Astrocyte (in vitro differentiated cells and primary cell): ENCODE measurements around the gene PRMT9. TPM values are rescaled to one million over a fixed set of nuclear protein-coding genes. Genes with fewer than 3 reads are reported as not detected.

Experiments
- DNase-seq: peaks from one replicate; pipeline ENCODE4 v3.0.0-alpha.2; 2010; ENCODE audit warnings: low read depth
- FAIRE-seq: peaks from 2 replicates; lab custom pipeline; 2011; peaks lifted over from hg19 to GRCh38; lab: Jason Lieb, UNC
- H2AFZ ChIP-seq: 2 replicates; pipeline ENCODE4 v1.6.0; 2012; ENCODE audit warnings: low read depth, low read length, inconsistent platforms
- H3K27ac ChIP-seq: 2 replicates; pipeline ENCODE4 v1.5.1; 2011; ENCODE audit warnings: low read depth, low read length, inconsistent platforms
- H3K27me3 ChIP-seq: 2 replicates; pipeline ENCODE4 v1.6.0; 2011; ENCODE audit warnings: low read length, inconsistent platforms; ENCODE audit not compliant: insufficient read depth
- H3K36me3 ChIP-seq: 2 replicates; pipeline ENCODE4 v1.5.1; 2011; ENCODE audit warnings: low read length, inconsistent platforms; ENCODE audit not compliant: insufficient read depth
- H3K4me1 ChIP-seq: 2 replicates; pipeline ENCODE4 v1.5.1; 2011; ENCODE audit warnings: low read length, inconsistent platforms; ENCODE audit not compliant: insufficient read depth
- H3K4me2 ChIP-seq: 2 replicates; pipeline ENCODE4 v1.6.0; 2012; ENCODE audit warnings: low read length, inconsistent platforms
- H3K4me3 ChIP-seq: 2 replicates; pipeline ENCODE4 v1.5.1; 2011; ENCODE audit warnings: low read depth, mild to moderate bottlenecking, low read length, inconsistent platforms; ENCODE audit not compliant: insufficient read depth
- H3K79me2 ChIP-seq: 2 replicates; pipeline ENCODE4 v1.6.0; 2012; ENCODE audit warnings: mild to moderate bottlenecking, low read length, inconsistent platforms; ENCODE audit not compliant: insufficient read depth
- H3K9ac ChIP-seq: 2 replicates; pipeline ENCODE4 v1.6.0; 2012; ENCODE audit warnings: mild to moderate bottlenecking, low read length, inconsistent platforms
- H3K9me3 ChIP-seq: 2 replicates; pipeline ENCODE4 v1.5.1; 2012; ENCODE audit warnings: low read depth, mild to moderate bottlenecking, low read length, inconsistent platforms; ENCODE audit not compliant: insufficient read depth
- H4K20me1 ChIP-seq: 2 replicates; pipeline ENCODE4 v1.6.0; 2012; ENCODE audit warnings: low read length, inconsistent platforms; ENCODE audit not compliant: insufficient read depth
- H3K27ac Mint-ChIP-seq: one replicate; pipeline ENCODE4 v1.8.0; 2021; ENCODE audit warnings: mild to moderate bottlenecking, mixed read lengths; ENCODE audit not compliant: unreplicated experiment
- H3K27me3 Mint-ChIP-seq: one replicate; pipeline ENCODE4 v1.8.0; 2021; ENCODE audit warnings: low read depth, mixed read lengths; ENCODE audit not compliant: unreplicated experiment
- H3K36me3 Mint-ChIP-seq: one replicate; pipeline ENCODE4 v1.8.0; 2021; ENCODE audit warnings: low read depth, mixed read lengths; ENCODE audit not compliant: unreplicated experiment
- H3K4me1 Mint-ChIP-seq: one replicate; pipeline ENCODE4 v1.8.0; 2021; ENCODE audit warnings: low read depth, mixed read lengths; ENCODE audit not compliant: unreplicated experiment
- H3K4me3 Mint-ChIP-seq: one replicate; pipeline ENCODE4 v1.8.0; 2021; ENCODE audit warnings: mild to moderate bottlenecking, moderate library complexity, mixed read lengths; ENCODE audit not compliant: unreplicated experiment
- H3K9me3 Mint-ChIP-seq: one replicate; pipeline ENCODE4 v1.8.0; 2021; ENCODE audit warnings: mild to moderate bottlenecking, mixed read lengths; ENCODE audit not compliant: unreplicated experiment
- EZH2 ChIP-seq: IDR thresholded peaks from 2 replicates; pipeline ENCODE4 v1.6.1; 2012; ENCODE audit warnings: mild to moderate bottlenecking, low read length, inconsistent platforms; ENCODE audit not compliant: insufficient read depth
- total RNA-seq: library from RNA; stranded (reverse); gene quantifications from 2 replicates; pipeline ENCODE4 v1.2.1, GENCODE V29; 2021
- TF ChIP-seq, protein P1 (sequence below): IDR thresholded peaks from 2 replicates; pipeline ENCODE4 v1.5.1; 2011; ENCODE audit warnings: low read depth, mild to moderate bottlenecking, inconsistent platforms, low read length, moderate library complexity; ENCODE audit not compliant: insufficient read depth

The PRMT9 gene
- total RNA-seq, 1 donor from 2014 or later, result 8.4 TPM

DNA sequence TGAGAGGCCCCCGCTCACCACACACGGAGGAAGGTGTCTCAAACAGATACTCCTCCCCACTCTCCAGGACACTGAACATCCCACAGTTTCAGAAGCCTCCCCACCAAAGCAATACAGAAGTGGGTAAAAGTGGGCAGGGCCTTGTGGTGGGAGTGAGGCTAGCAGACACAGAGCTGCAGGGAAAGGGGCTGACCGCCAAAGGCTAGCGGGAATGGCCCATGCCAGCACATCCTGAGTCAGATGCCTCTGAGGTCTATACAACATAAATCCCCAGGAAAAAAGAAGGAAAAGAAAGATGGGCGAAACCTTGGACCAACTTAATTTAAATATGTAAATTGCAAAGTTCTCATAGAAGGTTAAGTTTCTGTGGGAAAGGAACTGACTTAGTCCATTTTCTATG, 26.0 kb upstream of the PRMT9 start:
- Histone ChIP-seq H3K4me3 (no peak overlapping the region), H3K4me2 (no peak overlapping the region), H3K36me3 (no peaks in the 10 kb centered on the region), H3K9me3 (no peaks in the 10 kb centered on the region), H3K27ac (no peak overlapping the region), H3K79me2 (no peaks in the 10 kb centered on the region), H3K27me3 (no peaks in the 10 kb centered on the region), H3K9ac (no peak overlapping the region), H4K20me1 (no peaks in the 10 kb centered on the region), H2AFZ (no peak overlapping the region), H3K4me1 (peaks cover 3% of the 10 kb centered on the region)
- TF ChIP-seq, protein P1, sequence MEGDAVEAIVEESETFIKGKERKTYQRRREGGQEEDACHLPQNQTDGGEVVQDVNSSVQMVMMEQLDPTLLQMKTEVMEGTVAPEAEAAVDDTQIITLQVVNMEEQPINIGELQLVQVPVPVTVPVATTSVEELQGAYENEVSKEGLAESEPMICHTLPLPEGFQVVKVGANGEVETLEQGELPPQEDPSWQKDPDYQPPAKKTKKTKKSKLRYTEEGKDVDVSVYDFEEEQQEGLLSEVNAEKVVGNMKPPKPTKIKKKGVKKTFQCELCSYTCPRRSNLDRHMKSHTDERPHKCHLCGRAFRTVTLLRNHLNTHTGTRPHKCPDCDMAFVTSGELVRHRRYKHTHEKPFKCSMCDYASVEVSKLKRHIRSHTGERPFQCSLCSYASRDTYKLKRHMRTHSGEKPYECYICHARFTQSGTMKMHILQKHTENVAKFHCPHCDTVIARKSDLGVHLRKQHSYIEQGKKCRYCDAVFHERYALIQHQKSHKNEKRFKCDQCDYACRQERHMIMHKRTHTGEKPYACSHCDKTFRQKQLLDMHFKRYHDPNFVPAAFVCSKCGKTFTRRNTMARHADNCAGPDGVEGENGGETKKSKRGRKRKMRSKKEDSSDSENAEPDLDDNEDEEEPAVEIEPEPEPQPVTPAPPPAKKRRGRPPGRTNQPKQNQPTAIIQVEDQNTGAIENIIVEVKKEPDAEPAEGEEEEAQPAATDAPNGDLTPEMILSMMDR, result no peak
- TF ChIP-seq EZH2, result no peak
- Mint-ChIP-seq H3K27me3 (no peaks in the 10 kb centered on the region), H3K36me3 (no peaks in the 10 kb centered on the region), H3K4me1 (peaks cover 13% of the 10 kb centered on the region), H3K9me3 (no peaks in the 10 kb centered on the region), H3K4me3 (no peak overlapping the region), H3K27ac (no peak overlapping the region)
- DNase-seq, result peak; percentile 87
- FAIRE-seq, result no peak

DNA sequence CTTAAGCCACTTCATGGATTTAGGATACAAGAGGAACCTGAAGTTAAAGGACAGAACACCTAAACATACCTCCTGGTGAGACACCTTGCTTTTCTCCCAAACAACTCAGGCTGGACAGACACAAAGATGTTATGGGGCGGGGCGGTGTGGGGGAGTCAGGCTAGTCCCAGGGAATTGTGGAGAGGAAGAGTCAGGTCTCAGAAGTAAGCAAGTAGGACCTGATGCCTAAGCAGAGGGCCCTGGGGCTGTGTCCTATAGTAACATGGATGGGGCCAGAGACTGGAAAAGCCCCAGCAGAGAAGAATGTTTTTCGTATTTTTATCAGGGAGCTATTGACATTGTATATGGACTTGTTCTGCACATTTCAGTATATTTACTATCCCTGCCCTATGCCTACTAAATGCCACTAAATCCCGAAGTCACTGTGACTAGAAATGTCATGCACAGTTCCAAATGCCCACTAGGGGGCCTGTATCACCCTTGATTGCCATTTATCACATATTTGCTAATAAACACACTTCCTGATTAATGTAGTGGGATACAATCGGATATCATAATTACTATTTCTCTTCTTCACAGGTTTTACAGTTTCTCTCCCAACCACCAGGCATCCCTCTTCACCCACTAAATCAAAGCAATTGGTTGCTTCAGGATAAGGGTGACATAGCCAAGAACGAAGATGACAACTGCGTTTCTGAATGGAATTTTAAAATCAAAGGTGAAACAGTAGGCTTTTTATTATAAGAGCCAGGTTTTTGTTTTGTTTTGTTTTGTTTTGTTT, 24.1 kb upstream of the PRMT9 start:
- Histone ChIP-seq H3K4me1 (no peaks in the 10 kb centered on the region), H3K36me3 (no peaks in the 10 kb centered on the region), H3K9ac (no peak overlapping the region), H3K4me2 (no peak overlapping the region), H4K20me1 (no peaks in the 10 kb centered on the region), H3K79me2 (no peaks in the 10 kb centered on the region), H3K9me3 (no peaks in the 10 kb centered on the region), H3K4me3 (no peak overlapping the region), H3K27me3 (no peaks in the 10 kb centered on the region), H2AFZ (no peak overlapping the region), H3K27ac (no peak overlapping the region)
- H3K27ac Mint-ChIP-seq, result no peak overlapping the region
- TF ChIP-seq, protein P1, result peak; percentile 94
- no peak for TF ChIP-seq EZH2
- DNase-seq (no peak), FAIRE-seq (peak; percentile 77)
- H3K4me1 Mint-ChIP-seq, result no peaks in the 10 kb centered on the region
- H3K4me3 Mint-ChIP-seq, result no peak overlapping the region
- no peaks in the 10 kb centered on the region for H3K9me3 Mint-ChIP-seq
- no peaks in the 10 kb centered on the region for H3K27me3 Mint-ChIP-seq
- H3K36me3 Mint-ChIP-seq, result no peaks in the 10 kb centered on the region

DNA sequence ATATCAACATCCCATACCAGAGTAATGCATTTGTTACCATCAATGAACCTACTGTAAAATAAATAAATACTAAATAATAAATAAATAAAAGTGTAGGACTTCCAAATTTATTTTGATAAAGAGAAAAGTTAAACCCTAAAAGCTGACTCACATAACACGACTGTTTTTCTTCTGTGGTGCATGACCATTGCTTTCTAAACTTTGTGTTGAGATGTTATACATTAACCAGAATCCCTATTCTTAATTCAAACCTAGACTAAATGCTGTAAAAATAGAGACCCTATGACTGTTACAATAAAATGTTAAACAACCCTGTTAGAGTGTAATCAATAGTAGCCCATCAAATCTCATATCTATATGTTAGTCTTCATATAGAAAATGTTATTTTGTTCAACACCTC, 20.9 kb upstream of the PRMT9 start:
- no peaks in the 10 kb centered on the region for H3K4me1 Mint-ChIP-seq
- no peak overlapping the region for H3K27ac ChIP-seq
- no peak overlapping the region for H3K4me3 Mint-ChIP-seq
- no peak overlapping the region for H3K4me2 ChIP-seq
- no peak for FAIRE-seq
- H3K9me3 ChIP-seq, result no peaks in the 10 kb centered on the region
- H3K9ac ChIP-seq, result no peak overlapping the region
- no peaks in the 10 kb centered on the region for H3K27me3 ChIP-seq
- no peaks in the 10 kb centered on the region for H3K27me3 Mint-ChIP-seq
- no peaks in the 10 kb centered on the region for H3K36me3 ChIP-seq
- H3K4me1 ChIP-seq, result no peaks in the 10 kb centered on the region
- H3K4me3 ChIP-seq, result no peak overlapping the region
- no peak overlapping the region for H2AFZ ChIP-seq
- DNase-seq, result no peak
- H4K20me1 ChIP-seq, result no peaks in the 10 kb centered on the region
- H3K79me2 ChIP-seq, result no peaks in the 10 kb centered on the region
- no peaks in the 10 kb centered on the region for H3K36me3 Mint-ChIP-seq
- H3K9me3 Mint-ChIP-seq, result no peaks in the 10 kb centered on the region
- no peak for TF ChIP-seq EZH2
- TF ChIP-seq, protein P1, result no peak
- H3K27ac Mint-ChIP-seq, result no peak overlapping the region
